ENCODE data around the gene LRRFIP1. TPM values are rescaled to one million over a fixed set of nuclear protein-coding genes. Genes with fewer than 3 reads are reported as not detected.
"Not testable (repeated sequence)": the region's sequence is repeated elsewhere in the genome, so short reads cannot be mapped to it uniquely, and the experiment has no call there.

The LRRFIP1 gene
- total RNA-seq, 1 experiment from 2014 or later = 35.1 TPM

- DNase-seq (ENCODE audit: low read depth) = no peak
Observed at GRCh38 chr2:237597196-237598145, 29.9 kb upstream of the LRRFIP1 start.

GRCh38 chr2:237598468-237599208 lies 28.7 kb upstream of the LRRFIP1 start:
- no peak for DNase-seq (ENCODE audit: low read depth)

DNA sequence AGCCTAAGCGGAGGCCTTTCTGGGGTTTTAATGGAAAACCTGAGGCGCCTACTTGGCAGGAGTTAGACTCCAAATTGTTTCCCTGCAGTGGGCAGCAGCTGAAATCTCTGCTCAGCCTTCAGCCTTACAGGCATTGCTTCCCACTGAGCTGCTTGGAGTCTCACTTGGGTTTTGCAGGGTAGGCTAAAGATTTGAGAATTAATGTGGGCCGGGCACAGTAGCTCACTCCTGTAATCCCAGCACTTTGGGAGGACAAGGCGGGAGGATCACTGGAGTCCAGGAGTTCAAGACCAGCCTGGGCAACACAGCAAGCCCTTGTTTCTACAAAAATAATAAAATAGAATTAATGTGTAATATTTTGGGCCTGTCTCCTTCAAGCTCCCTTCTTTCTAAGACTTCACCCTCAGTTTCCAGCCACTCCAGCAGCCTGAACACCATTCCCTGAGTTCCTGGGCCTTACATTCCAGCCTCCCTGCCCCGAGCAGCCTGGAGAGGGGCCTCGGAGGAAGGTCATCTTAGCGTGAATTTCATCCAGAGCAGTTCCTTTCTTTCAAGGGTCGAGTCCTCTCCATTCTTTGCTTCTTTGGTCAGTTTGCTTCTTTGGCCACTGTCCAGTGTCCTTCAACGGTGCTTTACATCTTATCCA lies 27.8 kb upstream of the LRRFIP1 start:
- DNase-seq (ENCODE audit: low read depth) = no peak

DNA sequence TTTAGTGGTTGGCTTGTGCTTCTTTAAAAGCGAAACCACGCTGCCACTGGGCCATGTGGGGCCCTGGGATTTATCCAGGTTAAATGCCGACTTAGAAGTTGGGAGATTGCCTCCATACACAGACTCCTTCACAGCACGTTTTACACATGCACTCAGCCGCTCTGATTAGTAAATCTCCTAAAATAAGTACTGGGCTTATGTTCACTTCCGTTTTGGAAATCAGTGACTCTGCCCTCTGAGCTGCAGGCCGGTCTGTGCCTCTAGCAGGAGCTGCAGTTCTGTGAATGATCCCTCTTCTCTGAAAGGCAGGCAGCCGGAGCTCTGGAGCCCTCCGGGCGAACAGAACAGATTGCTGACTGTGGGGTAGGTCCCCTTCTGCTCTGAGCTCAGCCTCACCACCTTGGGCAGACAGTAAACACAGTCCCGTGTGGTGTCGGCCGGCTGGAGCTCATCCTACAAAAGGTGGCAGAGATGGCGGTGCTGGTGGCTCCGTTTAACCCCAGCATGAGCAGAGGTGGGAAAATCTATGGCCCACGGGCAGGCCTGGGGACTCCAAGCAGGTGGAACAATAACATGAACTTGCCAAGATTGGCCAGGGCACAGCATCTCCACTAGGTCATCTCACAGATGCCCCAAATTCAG lies 27.1 kb upstream of the LRRFIP1 start:
- peak; percentile 52 for DNase-seq (ENCODE audit: low read depth)

DNA sequence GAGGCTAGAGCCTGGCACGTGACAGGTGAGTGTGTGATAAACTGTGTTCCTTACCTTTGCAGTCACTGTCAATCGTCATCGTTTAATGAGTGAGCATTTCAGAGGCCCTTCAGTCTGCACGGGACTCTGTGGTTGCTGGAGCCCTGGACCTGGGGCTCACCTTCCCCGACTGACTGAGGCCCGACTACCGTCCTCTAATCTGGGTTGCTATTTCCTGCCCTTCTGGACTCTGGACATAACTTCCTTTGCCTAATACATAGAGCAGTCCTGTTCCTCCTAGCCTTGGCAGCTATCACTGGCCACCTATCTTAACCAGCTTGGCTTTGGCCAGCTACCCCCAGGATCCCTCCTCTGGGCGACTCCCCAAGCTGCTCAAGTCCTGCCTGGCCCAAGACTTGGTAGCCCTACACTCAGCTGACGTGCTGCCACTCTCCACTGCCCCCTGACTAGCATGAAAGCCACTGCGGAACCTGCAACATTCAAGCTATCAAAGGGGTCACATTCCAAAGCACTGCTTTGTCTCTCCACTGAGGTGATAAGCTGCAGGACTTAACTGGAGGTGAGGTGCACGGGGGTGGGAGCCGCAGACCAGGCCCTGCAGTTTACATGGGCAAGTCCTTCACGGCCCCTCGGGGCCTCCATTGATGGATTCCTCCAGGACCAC lies 25.8 kb upstream of the LRRFIP1 start:
- no peak for DNase-seq (ENCODE audit: low read depth)

- DNase-seq (ENCODE audit: low read depth) = no peak
Observed at GRCh38 chr2:237602409-237602808, 25.0 kb upstream of the LRRFIP1 start.

- DNase-seq (ENCODE audit: low read depth) = no peak
Observed at GRCh38 chr2:237603049-237603717, 24.2 kb upstream of the LRRFIP1 start.

DNA sequence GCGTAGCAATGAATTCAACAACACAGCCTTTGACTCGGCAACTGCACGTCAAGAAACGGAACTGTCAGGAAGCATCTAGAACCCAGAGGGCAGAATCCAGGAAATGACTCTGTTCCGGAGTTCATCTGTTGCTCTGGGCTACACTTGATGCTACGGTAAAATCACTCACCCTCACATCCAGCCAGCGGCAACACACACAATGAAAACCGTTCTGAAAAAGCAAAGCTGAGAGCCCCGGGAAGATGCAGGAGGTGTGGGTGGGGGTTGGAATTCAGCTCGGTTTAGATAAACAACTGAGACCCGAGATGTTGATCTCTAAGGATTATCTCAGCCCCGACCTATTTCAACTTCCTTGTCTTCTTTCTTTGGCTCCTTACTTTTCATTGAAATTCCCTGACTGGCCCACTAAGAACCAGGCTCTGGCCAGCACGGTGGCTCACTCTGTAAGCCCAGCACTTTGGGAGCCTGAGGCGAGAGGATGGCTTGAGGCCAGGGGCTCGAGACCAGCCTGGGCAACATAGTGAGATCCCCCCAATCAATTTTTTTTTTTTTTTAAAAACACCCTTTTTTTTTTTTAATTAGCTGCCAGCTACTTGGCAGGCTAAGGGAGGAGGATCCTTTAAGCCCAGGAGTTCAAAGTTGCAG lies 23.5 kb upstream of the LRRFIP1 start:
- peak; percentile 64 for DNase-seq (ENCODE audit: low read depth)

DNA sequence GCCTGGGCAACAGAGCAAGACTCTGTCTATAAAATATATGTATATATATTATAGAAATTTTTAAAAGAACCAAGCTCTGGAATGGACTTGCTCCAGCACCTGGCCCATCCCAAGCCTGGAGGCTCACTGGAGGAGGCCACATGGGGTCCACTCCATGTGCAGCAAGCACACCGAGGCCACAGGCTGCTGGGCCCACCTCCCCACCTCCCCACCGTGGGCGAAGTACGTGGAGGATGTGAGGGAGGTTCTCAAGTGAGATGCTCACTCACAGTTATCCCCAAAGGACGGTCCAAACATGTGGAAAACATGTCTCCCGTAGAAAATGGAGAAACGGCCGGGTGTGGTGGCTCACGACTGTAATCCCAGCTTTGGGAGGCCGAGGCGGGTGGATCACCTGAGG lies 23.0 kb upstream of the LRRFIP1 start:
- DNase-seq (ENCODE audit: low read depth) = no peak

- DNase-seq (ENCODE audit: low read depth) = no peak
Observed at GRCh38 chr2:237604960-237605359, 22.4 kb upstream of the LRRFIP1 start.

GRCh38 chr2:237606522-237606921 lies 20.9 kb upstream of the LRRFIP1 start:
- DNase-seq (ENCODE audit: low read depth) = not testable (repeated sequence)

GRCh38 chr2:237612527-237613357 lies 14.6 kb upstream of the LRRFIP1 start:
- no peak for DNase-seq (ENCODE audit: low read depth)

GRCh38 chr2:237613679-237614078 lies 13.7 kb upstream of the LRRFIP1 start:
- DNase-seq (ENCODE audit: low read depth) = no peak

- DNase-seq (ENCODE audit: low read depth) = peak; percentile 49
Observed at GRCh38 chr2:237614151-237614720, 13.2 kb upstream of the LRRFIP1 start.

DNA sequence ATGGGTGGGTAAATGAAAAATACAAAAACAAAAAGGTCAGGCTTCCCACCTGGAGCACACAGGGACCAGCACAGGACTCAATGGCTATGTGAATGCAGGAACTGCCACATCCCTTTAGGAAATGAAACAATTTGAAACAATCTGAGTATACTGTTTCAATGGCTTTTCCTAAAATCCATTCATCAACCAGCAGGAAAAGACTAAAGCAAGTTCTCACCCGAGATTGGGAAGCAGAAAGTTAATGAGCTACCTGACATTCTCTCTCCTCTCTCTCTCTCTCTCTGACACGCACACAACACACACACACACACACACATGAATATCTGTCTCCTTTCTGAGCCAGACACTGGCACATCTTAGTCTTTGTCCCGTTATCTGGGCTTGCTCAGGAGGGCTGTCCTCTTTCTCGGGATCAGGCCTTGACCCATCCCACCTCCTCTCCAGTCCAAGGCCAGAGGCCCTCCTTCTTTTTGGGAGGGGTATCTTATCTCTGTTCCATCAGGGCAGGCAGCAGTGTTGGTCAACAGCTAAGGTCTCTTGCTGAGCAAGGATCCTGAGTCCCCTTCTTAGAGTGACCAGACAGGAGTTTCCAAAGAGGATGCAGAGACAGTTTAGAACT lies 11.6 kb upstream of the LRRFIP1 start:
- no peak for DNase-seq (ENCODE audit: low read depth)

DNA sequence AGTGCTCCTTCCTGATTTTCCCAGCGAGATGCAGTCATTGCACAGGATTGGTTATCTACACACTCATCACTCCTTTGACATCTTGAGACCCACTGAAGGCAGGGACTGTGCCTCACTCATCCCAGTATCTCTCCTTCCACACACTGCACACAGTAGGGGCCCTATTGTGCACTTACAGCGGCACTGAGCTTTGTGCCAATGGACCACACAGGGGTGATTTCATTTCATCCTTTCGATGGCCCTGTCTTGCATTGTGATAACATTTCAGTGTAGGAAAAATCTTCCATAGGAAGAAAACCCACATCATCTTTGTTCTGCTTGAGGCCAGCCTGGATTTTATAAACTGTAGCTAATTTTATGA lies 11.0 kb upstream of the LRRFIP1 start:
- no peak for DNase-seq (ENCODE audit: low read depth)

DNA sequence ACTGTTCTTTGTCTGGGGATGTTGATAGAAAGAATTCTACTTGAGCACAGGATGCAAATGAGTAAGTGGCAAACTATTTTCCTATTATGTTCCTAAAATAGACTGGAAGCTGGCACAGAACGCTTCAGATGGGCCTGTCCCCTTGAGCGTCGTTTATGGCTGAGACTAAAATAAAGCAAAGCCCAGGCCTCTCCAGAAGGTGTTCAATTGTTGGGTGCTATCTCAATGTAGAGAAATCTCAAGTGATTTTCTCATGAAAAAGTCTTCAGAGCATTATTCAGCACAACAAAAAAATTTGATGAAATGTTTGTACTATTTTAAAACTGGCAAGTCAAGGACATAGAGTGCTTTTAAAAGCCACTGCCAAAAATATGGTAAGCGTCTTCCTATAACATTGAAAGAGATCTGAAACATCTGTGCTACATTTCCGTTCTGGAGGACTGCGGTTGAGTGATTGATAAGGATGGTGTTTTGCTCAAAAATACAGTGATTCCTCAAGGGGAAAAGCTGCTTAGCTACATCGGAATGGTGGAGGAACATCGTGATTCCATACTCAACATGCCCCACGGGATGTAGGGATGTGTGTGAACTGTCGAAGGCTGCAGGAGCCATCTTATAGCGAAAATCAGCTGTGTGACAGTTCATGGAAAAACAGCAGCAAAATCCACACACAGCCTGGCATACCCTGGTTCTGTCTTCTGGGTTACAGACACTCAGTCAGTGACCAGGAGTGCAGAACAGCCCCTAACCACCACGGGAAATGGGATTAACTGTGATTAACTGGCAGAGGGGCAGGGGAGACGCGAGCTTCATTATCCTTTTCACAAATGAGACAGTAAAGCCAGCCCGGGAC lies 10.4 kb upstream of the LRRFIP1 start:
- DNase-seq (ENCODE audit: low read depth) = no peak

- no peak for DNase-seq (ENCODE audit: low read depth)
Observed at GRCh38 chr2:237617587-237617982, 9.8 kb upstream of the LRRFIP1 start.
